Spleen (tissue), 11 donors: ENCODE results near the gene RRBP1. TPM values are rescaled to one million over a fixed set of nuclear protein-coding genes. Genes with fewer than 3 reads are reported as not detected.

ENCODE experiments used
- DNase-seq: peaks from one replicate; pipeline ENCODE4 v3.0.0-alpha.2; 2020
- H3K27ac ChIP-seq, 8 donors: fragments of 200-600 bp; sonication (generic) in 7 of 8; 1 replicate in 4 of 8; 2 replicates in 4 of 8; pipeline versions ENCODE4 v1.5.0 to v1.8.0; 2016 to 2021; ENCODE audit warnings: inconsistent platforms in 4 of 8, mild to moderate bottlenecking in 4 of 8, moderate library complexity in 1 of 8
- H3K27me3 ChIP-seq, 7 donors: fragments of 200-600 bp; sonication (generic) in 6 of 7; replicated peaks in 1 of 7; 1 replicate in 4 of 7; 2 replicates in 3 of 7; pipeline versions ENCODE4 v1.5.0 to v1.8.0; 2016 to 2021; ENCODE audit warnings: inconsistent platforms in 3 of 7, mild to moderate bottlenecking in 1 of 7
- H3K36me3 ChIP-seq, 6 donors: fragments of 200-600 bp; sonication (generic) in 5 of 6; 1 replicate in 4 of 6; 2 replicates in 2 of 6; pipeline versions ENCODE4 v1.5.0 to v1.8.0; 2016 to 2021; ENCODE audit warnings: inconsistent platforms in 2 of 6
- H3K4me1 ChIP-seq, 6 donors: fragments of 200-600 bp; sonication (generic) in 5 of 6; 1 replicate in 3 of 6; 2 replicates in 3 of 6; pipeline versions ENCODE4 v1.5.0 to v1.8.0; 2016 to 2021; ENCODE audit warnings: inconsistent platforms in 3 of 6
- H3K4me3 ChIP-seq, 8 donors: fragments of 200-600 bp; sonication (generic) in 7 of 8; 1 replicate in 4 of 8; 2 replicates in 4 of 8; pipeline versions ENCODE4 v1.5.0 to v1.8.0; 2016 to 2021; ENCODE audit warnings: inconsistent platforms in 4 of 8, mild to moderate bottlenecking in 4 of 8, moderate library complexity in 2 of 8
- H3K9me3 ChIP-seq, 8 donors: fragments of 200-600 bp; sonication (generic) in 7 of 8; 1 replicate in 4 of 8; 2 replicates in 4 of 8; pipeline versions ENCODE4 v1.5.0 to v1.8.0; 2016 to 2021; ENCODE audit warnings: inconsistent platforms in 4 of 8
- POLR2A ChIP-seq, 3 donors: fragments of 450-650 bp; IDR thresholded peaks; one replicate each; pipeline ENCODE4 v1.5.1; 2017; ENCODE audit warnings: antibody characterized with exemption in 3 of 3, mild to moderate bottlenecking in 1 of 3
- POLR2AphosphoS5 ChIP-seq, 3 donors: sonication (generic); formaldehyde crosslinking; IDR thresholded peaks; one replicate each; pipeline ENCODE4 v1.5.1; 2017; ENCODE audit warnings: antibody characterized with exemption in 3 of 3
- WGBS, 5 donors: extraction: QIAGEN DNeasy Blood & Tissue Kit in 3 of 5; methylation state at CpG; one replicate each; pipeline versions ENCODE4 v1.1.5 to v1.1.7; 2013 to 2018; 5-methylcytosine and 5-hydroxymethylcytosine counted together
- intact Hi-C: fragments of 100-400 bp; cut with DNase I; formaldehyde crosslinking; loops from one replicate; pipeline ENCODE4 v1.15.0; 2023; ENCODE audit warnings: low total_unique reads
- polyA plus RNA-seq, 3 donors: library from polyadenylated mRNA; stranded (reverse); fragments of 200-250 nt; gene quantifications; one replicate each; pipeline ENCODE4 v1.2.1, GENCODE V29; 2013
- total RNA-seq, 7 donors: library from RNA; depleted of rRNA in 3 of 7; stranded (reverse); fragments of >200 nt in 3 of 7; fragmentation: NEBNext Ultra II Directional in 4 of 7; extraction: Animal tissue kit (Norgen Biotek cat#: 25700) in 4 of 7; gene quantifications; one replicate each; pipeline versions ENCODE4 v1.1.0 to v1.2.1, GENCODE V29; 2016 to 2021
- TF ChIP-seq, protein P1 (sequence below), 11 experiments: fragments of 200-600 bp in 7 of 11; fragments of 450-650 bp in 4 of 11; sonication (generic) in 4 of 11; IDR thresholded peaks in 8 of 11; conservative IDR thresholded peaks in 3 of 11; 1 replicate in 7 of 11; 2 replicates in 4 of 11; pipeline versions ENCODE4 v1.4.0 to v1.8.0; 2016 to 2021; ENCODE audit warnings: antibody characterized with exemption in 11 of 11, inconsistent platforms in 4 of 11, mild to moderate bottlenecking in 1 of 11
- donor health status: healthy with polysubstance abuse.
- donor health status: DM: no; HTN: no; CAD: no; lungs with moderate emphysema.
- donor health status: DM: no; HTN: no; CAD: no.
- donor health status: Bipolar disorder and iron deficiency.
- donor health status: healthy.
- donor health status: DM: no; HTN: no; CAD: no.
- donor health status: DM: yes; HTN: yes; CAD: no.

The RRBP1 gene
- total and polyA plus RNA-seq, 10 donors = 17.0 to 164 (median 114) TPM

DNA sequence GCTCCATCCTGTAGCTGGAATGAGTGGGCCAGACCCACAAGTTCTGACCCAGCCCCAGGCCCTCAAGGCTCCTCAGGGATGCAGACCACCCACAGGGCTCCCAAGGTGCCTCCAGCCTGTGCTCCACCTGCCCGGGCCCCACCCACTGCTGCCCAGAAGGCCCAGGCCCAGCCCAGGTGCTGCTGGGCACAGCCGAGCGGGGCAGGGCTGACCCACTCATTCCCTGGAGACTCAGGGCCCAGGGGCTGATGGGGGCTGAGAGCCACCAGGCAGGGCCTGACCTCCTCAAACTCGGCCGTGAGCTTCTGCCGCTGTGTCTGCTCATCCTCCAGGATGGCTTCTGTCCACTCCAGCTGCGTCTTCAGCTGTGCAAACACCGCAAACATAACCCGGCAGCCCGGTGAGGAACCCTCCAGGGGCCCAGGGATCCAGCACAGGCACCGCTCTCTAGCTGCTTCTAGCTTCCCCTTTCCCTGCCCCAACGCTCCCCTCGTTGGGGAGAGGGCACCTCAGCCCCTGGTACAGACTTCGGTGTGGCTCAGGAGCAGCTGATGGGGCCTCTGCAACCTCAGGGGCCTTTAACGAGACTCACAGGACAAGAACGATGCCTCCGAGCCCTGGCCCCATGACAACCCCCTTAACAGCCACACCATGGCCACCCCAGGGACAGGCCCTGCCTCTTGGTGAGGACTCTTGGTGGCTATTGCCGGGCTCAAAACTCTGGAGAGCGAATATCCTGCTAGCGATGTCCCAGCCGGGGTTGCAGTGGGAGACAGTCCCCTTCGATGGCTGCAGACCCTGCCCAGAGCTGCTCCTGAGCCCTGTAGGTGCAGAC lies 66.2 kb downstream of the RRBP1 start:
- intact Hi-C loops = loop anchor here (5.0 kb wide), 1 partner anchor 79 kb away; no protein-coding TSS in a partner anchor
- no peak for TF ChIP-seq POLR2A (IDR thresholded peaks at IDR 0.05)
- TF ChIP-seq POLR2AphosphoS5 (IDR thresholded peaks at IDR 0.05) = peak in 1 of 3 donors; percentile 50
- H3K4me1 ChIP-seq = peaks cover 5 to 60% (median 32%) of the 10 kb centered on the region in 6 donors

DNA sequence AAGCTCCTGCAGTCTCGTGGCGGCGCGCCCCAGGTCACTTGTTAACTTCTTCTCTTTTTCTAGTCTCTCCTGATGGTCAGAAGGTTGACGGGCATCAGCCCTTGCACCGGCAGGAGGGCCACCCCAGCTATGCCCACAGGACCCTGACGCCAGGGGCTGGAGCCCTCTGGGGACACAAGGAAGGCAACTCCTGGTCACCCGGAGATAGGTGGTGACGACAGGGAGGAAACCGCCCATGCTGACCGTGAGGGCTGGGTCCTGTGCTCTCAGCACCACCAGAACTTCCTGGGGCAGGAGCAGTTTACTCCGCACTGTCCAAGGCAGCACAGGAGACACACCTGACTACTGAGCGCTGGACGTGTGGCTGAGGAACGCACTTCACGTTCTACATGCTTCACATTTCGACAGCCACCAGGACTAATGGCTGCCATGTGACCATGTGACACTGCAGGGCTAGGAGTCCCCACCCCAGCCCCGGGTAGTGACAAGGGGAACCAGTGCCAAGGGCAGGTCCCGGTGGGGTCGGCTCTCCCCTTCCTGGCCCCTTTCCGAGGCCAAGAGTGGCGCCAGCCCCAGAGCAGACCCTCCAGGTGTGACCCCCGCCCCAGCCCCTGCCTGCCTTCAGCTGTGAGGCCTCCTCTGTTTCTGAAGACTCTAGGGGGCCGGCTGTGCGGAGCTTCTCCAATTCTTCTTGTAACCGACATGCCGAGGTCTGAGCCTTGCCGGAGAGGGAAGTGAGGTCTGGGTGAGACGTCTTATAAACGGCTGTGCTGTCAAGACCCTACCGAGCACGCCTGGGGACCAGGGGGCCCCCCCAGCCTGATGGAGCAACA lies 67.0 kb downstream of the RRBP1 start:
- H3K4me1 ChIP-seq = peaks cover 7 to 68% (median 39%) of the 10 kb centered on the region in 6 donors
- H3K36me3 ChIP-seq = peaks cover 0 to 81% (median 49%) of the 10 kb centered on the region in 6 donors

More for the DNA sequence above, 66.2 kb downstream of the RRBP1 start:
- Histone ChIP-seq H3K27ac (peak overlapping the region in 2 of 8 donors; percentile 9 to 78), H3K9me3 (no peaks in the 10 kb centered on the region), H3K4me3 (no peak overlapping the region), H3K27me3 (no peaks in the 10 kb centered on the region), H3K36me3 (peaks cover 0 to 85% (median 57%) of the 10 kb centered on the region in 6 donors)
- peak; percentile 76 for DNase-seq
- 50 to 75% (median 52%) methylated on average over 16 to 22 of the region's 22 CpGs for WGBS, 5 donors

DNA sequence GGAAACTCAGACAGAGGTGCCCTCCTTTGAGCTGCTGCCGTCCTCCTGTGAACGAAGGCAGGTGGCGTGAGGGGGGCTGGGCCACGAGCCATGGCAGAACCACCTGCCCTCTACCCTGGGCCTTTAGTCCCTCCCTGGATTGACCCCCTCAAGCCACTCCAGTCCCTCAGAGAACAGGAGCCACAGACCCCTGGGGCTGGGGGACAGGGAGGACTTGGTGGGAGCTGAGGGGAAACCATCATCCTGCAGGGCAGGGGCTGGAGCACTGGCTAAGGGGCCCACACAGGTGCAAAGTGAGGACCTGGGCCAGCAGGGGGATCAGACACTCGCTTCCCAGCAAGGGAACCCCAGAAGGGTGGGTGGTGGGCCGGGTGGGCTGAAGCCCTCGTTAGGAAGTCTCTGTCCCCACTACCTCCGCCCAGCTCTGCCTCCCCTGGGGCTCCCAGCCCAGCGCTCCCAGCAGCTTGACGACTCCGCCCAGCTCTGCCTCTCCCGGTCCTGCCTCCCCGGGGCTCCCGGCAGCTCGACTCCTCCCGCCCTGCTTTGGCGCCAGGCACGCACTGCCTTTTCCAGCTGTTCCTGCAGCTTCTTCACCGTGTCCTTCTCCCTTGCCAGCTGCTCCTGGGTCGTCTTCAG lies 67.7 kb downstream of the RRBP1 start:
- Histone ChIP-seq H3K4me3 (no peak overlapping the region), H3K36me3 (peaks cover 0 to 76% (median 41%) of the 10 kb centered on the region in 6 donors), H3K27me3 (no peaks in the 10 kb centered on the region), H3K9me3 (no peaks in the 10 kb centered on the region), H3K27ac (peak overlapping the region in 1 of 8 donors; percentile 78), H3K4me1 (peaks cover 7 to 75% (median 40%) of the 10 kb centered on the region in 6 donors)
- intact Hi-C loops = no loop called here
- DNase-seq = peak; percentile 77
- TF ChIP-seq POLR2A (IDR thresholded peaks at IDR 0.05) = no peak
- peak in 2 of 3 donors; percentile 45 to 51 for TF ChIP-seq POLR2AphosphoS5 (IDR thresholded peaks at IDR 0.05)
- 72 to 88% (median 74%) methylated on average over 18 to 20 of the region's 20 CpGs for WGBS, 5 donors

More for the DNA sequence above, 67.0 kb downstream of the RRBP1 start:
- 55 to 71% (median 63%) methylated on average over 22 to 32 of the region's 32 CpGs for WGBS, 5 donors
- Histone ChIP-seq H3K4me3 (no peak overlapping the region), H3K27ac (peak overlapping the region in 2 of 8 donors; percentile 9 to 78), H3K27me3 (no peaks in the 10 kb centered on the region), H3K9me3 (no peaks in the 10 kb centered on the region)
- no peak for TF ChIP-seq POLR2AphosphoS5 (IDR thresholded peaks at IDR 0.05)
- TF ChIP-seq POLR2A (IDR thresholded peaks at IDR 0.05) = no peak
- TF ChIP-seq, protein P1, sequence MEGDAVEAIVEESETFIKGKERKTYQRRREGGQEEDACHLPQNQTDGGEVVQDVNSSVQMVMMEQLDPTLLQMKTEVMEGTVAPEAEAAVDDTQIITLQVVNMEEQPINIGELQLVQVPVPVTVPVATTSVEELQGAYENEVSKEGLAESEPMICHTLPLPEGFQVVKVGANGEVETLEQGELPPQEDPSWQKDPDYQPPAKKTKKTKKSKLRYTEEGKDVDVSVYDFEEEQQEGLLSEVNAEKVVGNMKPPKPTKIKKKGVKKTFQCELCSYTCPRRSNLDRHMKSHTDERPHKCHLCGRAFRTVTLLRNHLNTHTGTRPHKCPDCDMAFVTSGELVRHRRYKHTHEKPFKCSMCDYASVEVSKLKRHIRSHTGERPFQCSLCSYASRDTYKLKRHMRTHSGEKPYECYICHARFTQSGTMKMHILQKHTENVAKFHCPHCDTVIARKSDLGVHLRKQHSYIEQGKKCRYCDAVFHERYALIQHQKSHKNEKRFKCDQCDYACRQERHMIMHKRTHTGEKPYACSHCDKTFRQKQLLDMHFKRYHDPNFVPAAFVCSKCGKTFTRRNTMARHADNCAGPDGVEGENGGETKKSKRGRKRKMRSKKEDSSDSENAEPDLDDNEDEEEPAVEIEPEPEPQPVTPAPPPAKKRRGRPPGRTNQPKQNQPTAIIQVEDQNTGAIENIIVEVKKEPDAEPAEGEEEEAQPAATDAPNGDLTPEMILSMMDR (IDR thresholded peaks at IDR 0.05 in 8 of 11, conservative IDR thresholded peaks at IDR 0.05 in 3 of 11) = no peak
- DNase-seq = peak; percentile 76
- intact Hi-C loops = loop anchor here (5.0 kb wide), 1 partner anchor 78 kb away; no protein-coding TSS in a partner anchor

DNA sequence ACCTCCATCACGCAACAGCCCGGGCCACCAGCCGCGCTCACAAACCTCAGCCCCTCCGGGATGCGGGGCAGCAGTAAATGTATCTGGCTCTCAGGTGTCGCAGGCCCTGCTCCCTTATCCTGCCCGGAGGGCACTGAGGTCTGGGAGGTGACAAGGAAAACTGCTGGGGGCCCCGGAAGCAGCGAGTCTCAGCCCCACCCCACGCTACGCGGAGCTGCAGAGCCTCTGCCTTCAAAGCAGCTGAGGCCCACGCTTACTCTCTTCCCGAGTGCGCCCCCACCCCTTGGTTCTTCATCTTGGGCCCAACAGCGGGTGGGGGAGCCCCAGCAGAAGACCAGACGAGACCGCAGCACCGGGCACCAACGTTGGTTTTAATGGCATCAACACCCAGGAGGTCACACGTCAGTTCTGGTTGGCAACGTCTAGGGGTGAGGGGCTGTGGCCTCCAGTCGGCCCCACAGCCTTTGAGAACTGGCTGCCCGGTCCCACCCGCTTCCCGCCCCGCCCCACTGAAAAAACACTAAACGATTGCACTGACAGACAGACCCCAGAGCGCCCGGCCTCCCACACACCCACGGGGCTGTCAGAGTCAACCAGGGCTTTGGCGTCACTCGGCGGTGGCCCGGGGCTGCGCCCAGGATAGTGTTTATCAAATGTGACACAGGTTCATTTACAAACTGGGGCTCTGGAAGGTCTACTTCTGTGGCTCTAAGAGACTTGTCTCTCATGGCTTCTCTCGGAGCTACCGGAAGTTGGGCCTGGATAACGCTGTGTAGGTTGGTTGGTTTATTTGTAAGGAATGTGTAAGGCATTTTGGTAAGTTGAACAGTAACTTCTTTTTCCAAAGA lies 68.5 kb downstream of the RRBP1 start:
- H3K9me3 ChIP-seq = no peaks in the 10 kb centered on the region
- peaks cover 0 to 76% (median 35%) of the 10 kb centered on the region in 6 donors for H3K36me3 ChIP-seq
- intact Hi-C loops = no loop called here
- H3K4me3 ChIP-seq = no peak overlapping the region
- WGBS, 5 donors = 86 to 92% (median 87%) methylated on average over 35 to 40 of the region's 40 CpGs
- H3K4me1 ChIP-seq = peaks cover 7 to 76% (median 40%) of the 10 kb centered on the region in 6 donors
- no peak for DNase-seq
- H3K27ac ChIP-seq = peak overlapping the region in 3 of 8 donors; percentile 70 to 85 (median 78)
- peak in 2 of 3 donors; percentile 6 to 52 for TF ChIP-seq POLR2AphosphoS5 (IDR thresholded peaks at IDR 0.05)
- TF ChIP-seq, protein P1 (IDR thresholded peaks at IDR 0.05 in 8 of 11, conservative IDR thresholded peaks at IDR 0.05 in 3 of 11) = no peak
- H3K27me3 ChIP-seq = no peaks in the 10 kb centered on the region
